HG02970 (cell line): ENCODE data around the gene SLC45A3.
"Not testable (repeated sequence)": the region's sequence is repeated elsewhere in the genome, so short reads cannot be mapped to it uniquely, and the experiment has no call there.

ENCODE experiments used
- ATAC-seq: cut with Tn5 transposase; IDR thresholded peaks from one replicate; pipeline ENCODE4 v1.9.1; 2021; ENCODE audit warnings: mild to moderate bottlenecking, moderate library complexity, moderate number of reproducible peaks; ENCODE audit not compliant: unreplicated experiment, low FRiP score

Gene SLC45A3, protein sequence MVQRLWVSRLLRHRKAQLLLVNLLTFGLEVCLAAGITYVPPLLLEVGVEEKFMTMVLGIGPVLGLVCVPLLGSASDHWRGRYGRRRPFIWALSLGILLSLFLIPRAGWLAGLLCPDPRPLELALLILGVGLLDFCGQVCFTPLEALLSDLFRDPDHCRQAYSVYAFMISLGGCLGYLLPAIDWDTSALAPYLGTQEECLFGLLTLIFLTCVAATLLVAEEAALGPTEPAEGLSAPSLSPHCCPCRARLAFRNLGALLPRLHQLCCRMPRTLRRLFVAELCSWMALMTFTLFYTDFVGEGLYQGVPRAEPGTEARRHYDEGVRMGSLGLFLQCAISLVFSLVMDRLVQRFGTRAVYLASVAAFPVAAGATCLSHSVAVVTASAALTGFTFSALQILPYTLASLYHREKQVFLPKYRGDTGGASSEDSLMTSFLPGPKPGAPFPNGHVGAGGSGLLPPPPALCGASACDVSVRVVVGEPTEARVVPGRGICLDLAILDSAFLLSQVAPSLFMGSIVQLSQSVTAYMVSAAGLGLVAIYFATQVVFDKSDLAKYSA

DNA sequence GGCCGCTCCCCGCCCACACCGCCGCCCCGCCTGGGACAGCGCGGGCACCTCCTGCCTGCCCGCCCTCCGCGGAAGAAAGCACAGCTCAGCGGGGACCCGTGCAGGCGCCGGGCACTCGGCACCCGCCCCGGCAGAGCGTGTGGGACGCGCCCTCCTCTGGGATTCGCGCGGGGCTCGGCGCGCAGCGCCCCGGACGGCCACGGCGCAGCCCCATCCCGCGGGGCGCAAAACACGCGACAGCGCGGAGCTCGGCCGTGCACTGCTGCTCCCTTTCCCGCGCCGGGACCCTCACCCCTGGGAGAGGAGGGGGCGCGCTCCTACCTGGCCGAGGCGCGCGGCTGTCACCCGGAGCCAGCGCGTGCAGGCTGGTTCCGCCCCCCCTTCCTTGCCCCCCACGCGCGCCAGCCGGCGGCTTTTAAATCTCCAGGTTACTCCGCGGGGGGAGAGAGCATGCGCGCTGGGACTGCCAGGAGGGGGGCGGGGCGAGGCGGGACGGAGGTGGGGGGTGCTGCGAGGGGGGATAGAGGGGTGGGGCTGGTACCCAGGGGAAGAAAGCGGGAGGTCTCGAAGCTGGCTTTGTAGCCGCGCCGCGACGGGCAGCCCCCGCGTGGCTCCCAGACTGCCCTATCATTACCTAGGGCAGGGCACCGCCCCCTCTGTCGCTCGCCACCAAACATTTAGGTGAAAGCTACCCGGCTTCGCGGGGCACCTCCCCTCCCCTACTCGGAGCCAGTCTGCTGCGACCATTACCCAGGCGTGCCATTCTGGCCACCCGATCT, at the start of gene SLC45A3:
TSS of gene SLC45A3 (minus strand) at position 437 of the 779 bp plus-strand sequence. CDS start 15,853 bp downstream, outside the sequence.
- no peak for ATAC-seq

GRCh38 chr1:205726619-205727125, 46.4 kb upstream of the SLC45A3 start:
- ATAC-seq = no peak

GRCh38 chr1:205725514-205725913, 45.2 kb upstream of the SLC45A3 start:
- no peak for ATAC-seq

DNA sequence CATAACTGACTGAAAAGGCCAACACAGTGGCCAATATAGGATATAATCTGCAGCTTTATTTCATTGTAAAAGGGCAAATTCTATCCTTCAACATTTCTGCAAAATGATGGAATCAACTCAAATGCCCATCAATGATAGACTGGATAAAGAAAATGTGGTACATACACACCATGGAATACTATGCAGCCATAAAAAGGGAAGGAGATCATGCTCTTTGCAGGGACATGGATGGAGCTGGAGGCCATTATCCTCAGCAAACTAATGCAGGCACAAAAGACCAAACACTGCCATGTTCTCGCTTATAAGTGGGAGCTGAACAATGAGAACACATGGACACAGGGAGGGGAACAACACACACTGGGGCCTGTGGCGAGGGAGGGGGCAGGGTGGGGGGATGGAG, 40.4 kb upstream of the SLC45A3 start:
- not testable (repeated sequence) for ATAC-seq

DNA sequence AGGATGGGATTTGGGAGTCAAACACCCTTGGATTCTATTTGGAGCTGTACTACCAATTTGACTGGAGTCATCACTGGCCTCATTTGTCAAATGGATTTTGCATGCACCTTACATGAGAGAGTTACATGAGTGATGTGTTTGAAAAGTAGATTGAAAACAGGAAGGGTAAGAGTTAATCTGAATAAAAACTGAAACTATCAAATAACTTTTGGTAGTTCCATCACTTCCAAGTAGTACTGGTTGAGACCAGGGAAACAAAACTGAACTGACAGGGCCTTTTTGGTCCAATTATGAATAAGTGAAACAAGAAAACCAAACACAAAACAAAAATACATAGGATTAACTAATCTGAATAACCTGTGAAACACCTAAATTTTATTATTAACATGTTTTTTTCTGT, 39.5 kb upstream of the SLC45A3 start:
- ATAC-seq = no peak

DNA sequence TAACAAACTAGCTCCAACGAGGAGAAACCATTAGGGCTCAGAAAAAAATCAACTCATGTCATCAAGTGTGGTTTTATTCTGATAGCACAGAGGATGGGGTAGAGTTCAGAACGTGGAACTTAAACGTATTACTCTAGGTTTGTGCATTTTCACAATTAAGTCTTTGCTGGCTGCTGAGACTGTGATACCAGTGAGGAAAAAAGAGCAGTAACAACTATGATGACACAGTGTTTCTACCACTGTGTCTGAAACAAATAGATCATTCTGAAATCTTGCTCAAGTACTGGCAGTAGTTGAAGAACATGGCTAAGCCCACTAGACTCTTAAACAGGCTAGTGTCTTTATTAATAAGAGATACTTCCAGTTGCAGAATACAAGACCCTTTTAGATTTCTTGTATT, 38.7 kb upstream of the SLC45A3 start:
- no peak for ATAC-seq

- ATAC-seq = no peak
Observed at GRCh38 chr1:205716371-205717132, 36.2 kb upstream of the SLC45A3 start.

GRCh38 chr1:205715628-205716027, 35.3 kb upstream of the SLC45A3 start:
- ATAC-seq = no peak

DNA sequence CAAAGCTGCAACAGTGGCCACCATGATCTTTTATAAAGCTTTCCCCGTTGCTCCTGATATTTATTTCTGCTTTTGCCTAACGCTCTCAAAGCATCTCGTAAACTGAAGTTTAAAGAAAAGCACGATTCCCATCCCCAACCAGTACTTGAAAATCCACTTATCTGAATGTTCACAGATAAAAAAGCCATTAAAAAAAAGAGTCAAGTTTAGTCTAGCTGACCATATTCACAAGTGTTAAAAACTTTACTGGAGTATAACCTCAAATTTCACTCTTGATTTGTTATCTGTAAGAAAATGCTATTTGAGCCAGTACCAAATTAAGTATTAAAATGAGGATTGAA, 34.6 kb upstream of the SLC45A3 start:
- ATAC-seq = no peak

DNA sequence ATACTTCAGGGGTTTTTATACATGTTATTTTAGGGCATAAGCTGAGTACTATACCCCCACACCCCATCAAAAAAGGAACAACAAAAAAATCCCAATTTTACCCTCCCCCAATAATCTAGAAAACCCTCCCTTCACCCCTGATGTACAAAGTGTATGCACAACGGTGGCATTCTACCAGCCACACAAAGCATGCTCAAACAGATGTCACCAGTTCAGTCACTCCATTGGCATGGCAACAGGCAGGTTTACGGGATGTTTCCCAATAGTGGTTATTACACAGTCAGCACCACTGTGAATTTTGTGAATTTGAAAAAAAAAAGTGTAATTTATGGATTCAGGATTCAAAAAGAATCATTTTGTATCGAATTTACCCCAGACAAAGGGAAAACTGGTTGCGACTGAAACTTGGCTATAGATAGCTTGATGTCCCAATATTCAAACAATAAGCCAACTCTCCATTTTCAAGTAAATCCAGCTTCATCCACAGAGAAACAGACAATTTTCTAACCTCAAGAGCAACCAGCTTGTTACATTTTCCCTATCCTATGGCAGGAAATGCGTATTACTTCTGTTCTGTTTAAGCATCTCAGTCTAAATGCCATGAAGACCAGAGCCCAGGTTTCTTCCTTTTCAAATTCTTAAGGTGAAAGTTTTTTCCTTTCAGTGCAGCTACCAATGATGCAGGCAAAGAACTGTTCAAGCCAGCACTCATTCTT, 34.0 kb upstream of the SLC45A3 start:
- ATAC-seq = no peak

- no peak for ATAC-seq
Observed at GRCh38 chr1:205711105-205712048, 31.1 kb upstream of the SLC45A3 start.

DNA sequence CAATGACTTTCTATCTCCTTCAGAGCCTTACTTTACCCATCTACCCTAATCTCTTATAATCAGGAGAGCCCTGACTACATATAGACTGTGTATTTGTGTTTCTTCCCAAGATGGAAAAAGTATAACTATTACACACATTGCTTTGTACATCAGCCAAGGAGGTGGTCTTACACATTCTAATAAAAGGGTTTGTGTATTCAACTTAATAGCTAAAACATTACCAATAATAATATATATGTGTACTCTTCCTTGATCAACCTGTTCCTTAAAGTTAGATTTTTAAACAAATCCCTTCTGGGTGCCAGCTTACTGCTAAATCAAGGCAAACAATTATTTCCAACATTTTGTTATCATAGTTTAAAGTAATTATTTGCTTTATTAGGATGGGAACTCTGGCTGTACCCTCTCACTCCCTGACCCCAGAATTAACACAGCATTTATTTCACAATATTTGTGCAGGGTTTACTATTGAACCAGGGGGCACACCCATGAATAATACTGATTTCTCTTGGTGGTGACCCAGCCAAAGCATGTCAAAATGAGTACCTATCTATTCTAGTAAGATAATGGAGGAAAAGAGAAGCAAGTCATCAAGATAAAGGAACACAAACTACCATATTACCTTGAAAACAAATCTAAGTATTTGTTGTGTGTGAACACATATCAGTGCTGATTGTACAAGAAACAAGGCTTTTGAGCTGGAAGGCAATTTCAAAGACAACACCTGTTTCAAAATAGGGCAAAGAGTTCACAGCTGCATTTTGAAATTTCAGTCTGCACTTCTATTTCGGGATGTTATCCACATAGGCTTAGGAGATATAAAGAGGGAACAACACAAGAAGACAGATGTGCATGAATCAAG, 30.1 kb upstream of the SLC45A3 start:
- ATAC-seq = no peak

- no peak for ATAC-seq
Observed at GRCh38 chr1:205709640-205710039, 29.3 kb upstream of the SLC45A3 start.

GRCh38 chr1:205709059-205709398, 28.7 kb upstream of the SLC45A3 start:
- ATAC-seq = no peak

DNA sequence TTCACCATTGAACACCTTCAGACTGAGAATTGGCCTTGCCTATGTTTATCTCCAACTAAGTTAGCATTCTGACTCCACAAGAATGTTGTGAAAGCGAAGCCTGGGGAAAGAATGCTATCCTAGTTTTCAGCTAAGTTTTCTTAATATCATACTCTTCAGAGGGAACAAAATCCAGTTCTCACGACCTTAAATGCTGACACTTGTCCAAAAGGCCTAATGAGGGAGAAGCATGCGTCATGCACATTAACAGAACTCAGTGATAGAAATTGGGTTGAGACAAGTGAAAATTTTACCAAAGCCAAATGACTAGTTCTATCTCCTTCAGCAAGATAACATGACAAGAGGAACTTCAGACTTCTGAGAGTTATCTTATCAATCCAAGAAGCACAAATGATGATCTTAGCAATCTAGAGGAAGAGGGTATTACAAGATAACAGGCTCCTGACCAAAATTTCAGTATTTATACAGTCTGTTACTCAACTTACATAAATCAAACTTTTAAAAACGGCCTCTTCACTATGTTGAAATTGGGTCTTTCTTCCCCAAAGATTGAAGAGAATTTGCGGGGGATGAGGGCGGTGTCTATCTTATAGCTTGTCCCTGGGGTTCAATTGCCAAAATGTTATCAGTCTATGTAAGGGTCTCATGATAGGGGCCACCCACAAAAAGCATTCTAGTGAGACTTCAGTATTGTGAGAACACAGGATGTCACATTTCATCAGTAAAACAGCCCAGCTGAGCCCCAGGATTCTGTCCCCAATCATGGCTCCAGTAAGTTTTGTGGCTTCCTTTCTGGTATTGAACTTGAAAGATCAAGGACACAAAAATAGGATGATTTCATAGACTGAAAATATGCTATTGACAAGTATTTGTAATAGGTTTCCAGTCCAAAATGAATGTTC, 26.5 kb upstream of the SLC45A3 start:
- ATAC-seq = no peak

DNA sequence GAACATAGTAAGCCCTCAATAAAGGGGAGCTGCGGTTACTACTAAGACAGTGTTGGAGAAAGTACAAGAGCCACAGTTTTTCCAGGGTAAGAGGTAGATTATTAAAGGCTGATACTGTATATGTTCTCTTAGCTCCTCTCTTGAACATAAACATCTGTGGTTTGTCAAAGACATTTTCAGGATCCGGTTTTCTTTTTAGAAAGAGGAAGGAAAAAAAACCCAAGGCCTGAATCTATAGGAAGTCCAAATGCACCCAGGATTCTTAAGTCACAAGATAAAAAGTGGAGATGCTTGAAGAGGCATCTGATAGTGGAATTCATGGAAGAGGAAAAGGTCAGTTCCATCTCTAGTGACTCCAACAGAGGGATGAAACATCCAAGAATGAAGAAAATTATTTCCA, 24.6 kb upstream of the SLC45A3 start:
- no peak for ATAC-seq

- no peak for ATAC-seq
Observed at GRCh38 chr1:205703072-205703471, 22.8 kb upstream of the SLC45A3 start.
